ENCODE results near the gene NIM1K.
"Not testable (repeated sequence)": the region's sequence is repeated elsewhere in the genome, so short reads cannot be mapped to it uniquely, and the experiment has no call there.

NIM1K gene

GRCh38 chr5:43312076-43312661 is 120.1 kb downstream of the NIM1K start:
- Histone ChIP-seq H3K4me1 (ENCODE audit: control insufficient read depth, insufficient read depth, low read length, unreplicated experiment) (peaks cover 21% of the 10 kb centered on the region), H2AFZ (ENCODE audit: low read length, unreplicated experiment) (peak overlapping the region; percentile 66), H3K27ac (ENCODE audit: low read depth, low read length) (no peak overlapping the region), H3K4me3 (ENCODE audit: low read depth, low read length) (peak overlapping the region; percentile 90), H3K27me3 (ENCODE audit: insufficient read depth, low read length) (no peaks in the 10 kb centered on the region), H3K36me3 (ENCODE audit: insufficient read depth, low read length) (no peaks in the 10 kb centered on the region), H3K79me2 (ENCODE audit: control insufficient read depth, insufficient read depth, low read length, unreplicated experiment) (peaks cover 44% of the 10 kb centered on the region)

DNA sequence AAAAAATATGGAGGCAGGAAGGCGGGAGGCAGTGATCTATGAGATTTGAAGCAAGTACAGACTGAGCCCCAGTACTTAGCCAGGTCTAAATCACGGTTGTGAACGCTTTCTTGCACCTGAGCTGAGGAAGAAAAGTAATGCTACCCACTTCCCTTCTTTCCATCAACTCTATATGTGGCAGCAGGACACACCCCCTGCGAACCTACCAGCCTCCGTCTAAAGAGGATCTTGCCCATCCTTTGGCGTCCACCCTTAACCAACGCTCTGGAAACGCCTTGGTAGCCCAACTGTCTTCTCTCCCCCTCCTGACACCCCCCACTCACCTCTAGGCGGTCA is 120.6 kb downstream of the NIM1K start:
- no peaks in the 10 kb centered on the region for H3K36me3 ChIP-seq (ENCODE audit: insufficient read depth, low read length)

GRCh38 chr5:43313035-43313853 is 121.2 kb downstream of the NIM1K start, which contains the start of gene HMGCS1:
TSS of gene HMGCS1 (minus strand) at chr5:43313412. CDS start at chr5:43298965, 14,447 bp downstream.
- Histone ChIP-seq H3K27ac (ENCODE audit: low read depth, low read length) (peak within 1 kb of the TSS; percentile 74), H3K27me3 (ENCODE audit: insufficient read depth, low read length) (no peaks in the 10 kb centered on the region), H3K36me3 (ENCODE audit: insufficient read depth, low read length) (no peaks in the 10 kb centered on the region), H3K79me2 (ENCODE audit: control insufficient read depth, insufficient read depth, low read length, unreplicated experiment) (peaks cover 38% of the 10 kb centered on the region), H3K4me3 (ENCODE audit: low read depth, low read length) (peak within 1 kb of the TSS; percentile 90), H2AFZ (ENCODE audit: low read length, unreplicated experiment) (peak within 1 kb of the TSS; percentile 66), H3K4me1 (ENCODE audit: control insufficient read depth, insufficient read depth, low read length, unreplicated experiment) (peaks cover 21% of the 10 kb centered on the region)

More for the DNA sequence above, 120.6 kb downstream of the NIM1K start:
- no peaks in the 10 kb centered on the region for H3K27me3 ChIP-seq (ENCODE audit: insufficient read depth, low read length)
- peak overlapping the region; percentile 90 for H3K4me3 ChIP-seq (ENCODE audit: low read depth, low read length)
- peak overlapping the region; percentile 66 for H2AFZ ChIP-seq (ENCODE audit: low read length, unreplicated experiment)
- peak overlapping the region; percentile 74; the same call in 1 of the 2 replicates for H3K27ac ChIP-seq (ENCODE audit: low read depth, low read length)
- H3K4me1 ChIP-seq (ENCODE audit: control insufficient read depth, insufficient read depth, low read length, unreplicated experiment), result peaks cover 21% of the 10 kb centered on the region
- H3K79me2 ChIP-seq (ENCODE audit: control insufficient read depth, insufficient read depth, low read length, unreplicated experiment), result peaks cover 44% of the 10 kb centered on the region

DNA sequence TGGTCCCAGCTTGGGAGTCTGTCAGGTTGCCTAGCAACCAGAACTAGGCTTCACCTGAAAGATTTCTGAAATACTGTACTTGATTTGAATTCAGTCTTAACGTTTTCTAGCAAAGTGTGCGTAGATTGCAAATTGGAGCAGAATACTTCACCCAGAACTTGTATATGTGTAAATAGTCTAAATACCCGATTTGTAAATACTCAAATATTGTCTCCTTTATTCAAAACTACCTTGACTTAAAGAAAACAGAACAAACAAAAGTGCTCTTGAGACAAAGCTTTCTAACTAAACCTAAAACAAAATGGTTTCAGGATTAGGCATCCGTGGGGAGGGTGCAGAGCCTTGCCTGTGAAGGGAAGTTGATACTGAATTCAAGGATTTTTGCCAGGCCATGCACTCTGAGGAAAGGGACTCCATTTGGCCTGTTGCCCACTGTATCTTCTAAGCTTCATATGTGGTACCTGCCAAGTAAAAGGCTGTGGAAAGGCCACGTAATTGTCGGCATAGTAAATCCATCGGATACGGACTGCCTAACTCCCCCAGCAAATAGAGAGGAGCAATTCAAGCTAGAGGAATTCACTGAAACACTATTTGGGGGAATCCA is 121.9 kb downstream of the NIM1K start:
- H3K36me3 ChIP-seq (ENCODE audit: insufficient read depth, low read length), result no peaks in the 10 kb centered on the region
- H3K27me3 ChIP-seq (ENCODE audit: insufficient read depth, low read length), result no peaks in the 10 kb centered on the region
- H3K27ac ChIP-seq (ENCODE audit: low read depth, low read length), result peak overlapping the region; percentile 63
- peaks cover 21% of the 10 kb centered on the region for H3K4me1 ChIP-seq (ENCODE audit: control insufficient read depth, insufficient read depth, low read length, unreplicated experiment)
- H3K79me2 ChIP-seq (ENCODE audit: control insufficient read depth, insufficient read depth, low read length, unreplicated experiment), result peaks cover 35% of the 10 kb centered on the region
- peak overlapping the region; percentile 90 for H3K4me3 ChIP-seq (ENCODE audit: low read depth, low read length)
- peak overlapping the region; percentile 61 for H2AFZ ChIP-seq (ENCODE audit: low read length, unreplicated experiment)

DNA sequence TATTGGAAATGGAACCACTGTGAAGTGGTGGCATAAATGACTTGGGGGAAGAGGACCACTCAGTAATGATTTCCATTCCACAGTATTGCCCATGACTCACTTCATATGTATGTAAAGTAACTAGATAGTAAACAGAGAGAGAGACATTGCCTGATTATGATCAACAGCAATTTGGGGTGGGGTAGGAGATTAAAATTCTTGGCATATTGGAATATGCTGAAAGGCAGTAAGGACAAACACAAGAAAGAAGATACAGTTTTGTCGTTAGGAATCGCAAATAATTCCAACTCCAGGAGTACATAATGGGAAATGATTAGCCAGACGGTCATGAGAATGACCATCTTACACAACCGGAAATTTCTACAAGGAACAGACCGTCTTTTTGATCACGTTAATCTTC is 122.7 kb downstream of the NIM1K start:
- peaks cover 21% of the 10 kb centered on the region for H3K4me1 ChIP-seq (ENCODE audit: control insufficient read depth, insufficient read depth, low read length, unreplicated experiment)

DNA sequence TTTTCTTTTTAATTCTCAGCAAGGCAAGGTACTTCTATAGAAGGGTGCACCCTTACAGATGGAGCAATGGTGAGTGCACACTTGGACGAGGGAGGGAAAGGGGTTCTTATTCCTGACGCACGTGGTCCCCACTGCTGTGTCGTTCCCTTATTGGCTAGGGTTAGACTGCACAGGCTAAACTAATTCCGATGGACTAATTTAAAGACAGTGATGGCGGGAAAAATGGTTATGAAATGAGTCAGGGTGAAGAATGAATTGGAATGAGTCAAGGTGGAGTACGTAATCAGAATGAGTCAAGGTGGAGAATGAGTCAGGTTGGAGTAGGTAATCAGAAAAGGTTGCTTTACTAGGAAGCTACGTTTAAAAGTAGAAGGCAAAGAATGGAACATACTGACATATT is 123.2 kb downstream of the NIM1K start:
- H3K27me3 ChIP-seq (ENCODE audit: insufficient read depth, low read length), result no peaks in the 10 kb centered on the region
- no peak overlapping the region for H2AFZ ChIP-seq (ENCODE audit: low read length, unreplicated experiment)
- no peak overlapping the region for H3K4me3 ChIP-seq (ENCODE audit: low read depth, low read length)
- H3K79me2 ChIP-seq (ENCODE audit: control insufficient read depth, insufficient read depth, low read length, unreplicated experiment), result peaks cover 27% of the 10 kb centered on the region
- no peaks in the 10 kb centered on the region for H3K36me3 ChIP-seq (ENCODE audit: insufficient read depth, low read length)
- H3K27ac ChIP-seq (ENCODE audit: low read depth, low read length), result no peak overlapping the region
- peaks cover 21% of the 10 kb centered on the region for H3K4me1 ChIP-seq (ENCODE audit: control insufficient read depth, insufficient read depth, low read length, unreplicated experiment)

More for the DNA sequence above, 122.7 kb downstream of the NIM1K start:
- Histone ChIP-seq H3K27ac (ENCODE audit: low read depth, low read length) (no peak overlapping the region), H3K27me3 (ENCODE audit: insufficient read depth, low read length) (no peaks in the 10 kb centered on the region), H2AFZ (ENCODE audit: low read length, unreplicated experiment) (no peak overlapping the region), H3K36me3 (ENCODE audit: insufficient read depth, low read length) (no peaks in the 10 kb centered on the region), H3K4me3 (ENCODE audit: low read depth, low read length) (no peak overlapping the region), H3K79me2 (ENCODE audit: control insufficient read depth, insufficient read depth, low read length, unreplicated experiment) (peaks cover 32% of the 10 kb centered on the region)

DNA sequence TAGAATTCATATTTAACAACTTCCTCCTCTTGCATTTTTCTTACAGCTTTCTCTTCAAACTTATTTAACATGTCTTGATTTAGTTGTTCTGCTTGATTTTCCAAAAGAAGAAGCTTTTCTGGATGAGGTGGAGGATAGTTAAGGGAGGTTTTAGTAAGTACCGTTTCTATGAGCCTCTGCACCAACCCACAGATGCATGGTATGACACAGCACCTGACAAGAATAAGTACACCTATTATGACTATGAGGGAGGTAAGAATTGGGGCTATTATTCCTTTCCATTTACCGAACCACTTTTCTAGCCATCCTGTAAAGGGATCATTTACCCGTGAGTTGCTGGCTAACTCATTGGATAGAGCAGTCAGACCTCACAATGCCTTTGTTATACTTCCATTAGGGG is 123.7 kb downstream of the NIM1K start:
- Histone ChIP-seq H3K4me3 (ENCODE audit: low read depth, low read length) (no peak overlapping the region), H3K36me3 (ENCODE audit: insufficient read depth, low read length) (no peaks in the 10 kb centered on the region), H2AFZ (ENCODE audit: low read length, unreplicated experiment) (no peak overlapping the region), H3K27me3 (ENCODE audit: insufficient read depth, low read length) (no peaks in the 10 kb centered on the region), H3K79me2 (ENCODE audit: control insufficient read depth, insufficient read depth, low read length, unreplicated experiment) (peaks cover 23% of the 10 kb centered on the region), H3K27ac (ENCODE audit: low read depth, low read length) (no peak overlapping the region), H3K4me1 (ENCODE audit: control insufficient read depth, insufficient read depth, low read length, unreplicated experiment) (peaks cover 21% of the 10 kb centered on the region)

DNA sequence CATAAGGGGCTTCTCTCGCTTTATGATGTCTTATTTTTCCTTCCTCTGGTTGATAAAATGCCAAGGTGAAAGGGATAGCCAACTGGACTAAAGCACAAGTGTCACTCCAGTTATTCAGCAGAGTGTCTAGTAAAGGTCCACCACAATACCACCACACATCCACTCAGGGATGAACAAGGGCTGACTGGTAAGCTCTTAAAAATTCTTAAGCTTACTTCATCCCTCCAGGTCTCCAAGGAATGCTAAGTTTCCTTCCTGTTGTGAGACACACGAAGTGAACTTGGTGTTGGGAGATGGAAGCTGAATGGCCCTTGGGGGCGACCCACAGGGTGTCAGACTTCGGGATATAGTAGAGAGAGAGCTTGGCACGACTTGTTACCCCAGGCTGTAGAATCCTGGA is 124.4 kb downstream of the NIM1K start:
- no peak overlapping the region for H3K27ac ChIP-seq (ENCODE audit: low read depth, low read length)
- no peaks in the 10 kb centered on the region for H3K36me3 ChIP-seq (ENCODE audit: insufficient read depth, low read length)
- H3K79me2 ChIP-seq (ENCODE audit: control insufficient read depth, insufficient read depth, low read length, unreplicated experiment), result peaks cover 16% of the 10 kb centered on the region
- H3K4me1 ChIP-seq (ENCODE audit: control insufficient read depth, insufficient read depth, low read length, unreplicated experiment), result peaks cover 19% of the 10 kb centered on the region
- H3K4me3 ChIP-seq (ENCODE audit: low read depth, low read length), result no peak overlapping the region
- no peak overlapping the region for H2AFZ ChIP-seq (ENCODE audit: low read length, unreplicated experiment)
- no peaks in the 10 kb centered on the region for H3K27me3 ChIP-seq (ENCODE audit: insufficient read depth, low read length)

DNA sequence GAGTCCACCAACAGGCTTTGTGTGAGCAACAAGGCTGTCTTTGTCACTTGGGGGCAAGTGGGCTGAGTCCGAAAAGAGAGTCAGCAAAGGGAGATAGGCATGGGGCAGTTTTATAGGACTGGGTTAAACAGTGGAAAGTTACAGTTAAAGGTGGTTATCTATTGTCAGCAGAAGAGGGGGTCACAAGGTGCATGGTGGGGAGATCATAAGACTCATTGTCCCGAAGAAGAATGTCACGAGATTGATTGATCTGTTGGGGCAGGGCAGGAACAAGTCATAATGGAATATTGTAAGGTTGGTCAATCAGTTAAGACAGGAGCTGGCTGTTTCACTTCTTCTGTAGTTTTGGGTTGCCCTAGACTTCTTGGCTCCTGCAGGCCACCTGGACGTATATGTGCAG is 128.8 kb downstream of the NIM1K start:
- H3K27ac ChIP-seq (ENCODE audit: low read depth, low read length), result no peak overlapping the region

GRCh38 chr5:43323488-43323887 is 131.5 kb downstream of the NIM1K start:
- not testable (repeated sequence) for H3K4me3 ChIP-seq (ENCODE audit: low read depth, low read length); H3K36me3 ChIP-seq (ENCODE audit: insufficient read depth, low read length); H3K27me3 ChIP-seq (ENCODE audit: insufficient read depth, low read length); H2AFZ ChIP-seq (ENCODE audit: low read length, unreplicated experiment); H3K4me1 ChIP-seq (ENCODE audit: control insufficient read depth, insufficient read depth, low read length, unreplicated experiment); H3K27ac ChIP-seq (ENCODE audit: low read depth, low read length); H3K79me2 ChIP-seq (ENCODE audit: control insufficient read depth, insufficient read depth, low read length, unreplicated experiment)

More for the DNA sequence above, 128.8 kb downstream of the NIM1K start:
- Histone ChIP-seq H2AFZ (ENCODE audit: low read length, unreplicated experiment) (no peak overlapping the region), H3K36me3 (ENCODE audit: insufficient read depth, low read length) (no peaks in the 10 kb centered on the region), H3K79me2 (ENCODE audit: control insufficient read depth, insufficient read depth, low read length, unreplicated experiment) (no peaks in the 10 kb centered on the region), H3K4me3 (ENCODE audit: low read depth, low read length) (no peak overlapping the region), H3K4me1 (ENCODE audit: control insufficient read depth, insufficient read depth, low read length, unreplicated experiment) (no peaks in the 10 kb centered on the region), H3K27me3 (ENCODE audit: insufficient read depth, low read length) (no peaks in the 10 kb centered on the region)
